C4-2B (cell line): Measurements from ENCODE around the gene XIRP2.

ENCODE experiments used
- CTCF ChIP-seq: fragments of 450-650 bp; conservative IDR thresholded peaks from 2 replicates; pipeline ENCODE4 v1.5.1; 2017; ENCODE audit warnings: mild to moderate bottlenecking
- ZFX ChIP-seq: fragments of 450-650 bp; IDR thresholded peaks from 2 replicates; pipeline ENCODE4 v1.6.1; 2017

GRCh38 chr2:167265722-167266121 lies 377.4 kb downstream of the XIRP2 start:
- TF ChIP-seq CTCF (no peak), ZFX (no peak)
